Kidney (tissue), 14 donors: ENCODE measurements around the gene NCOA3. TPM values are rescaled to one million over a fixed set of nuclear protein-coding genes. Genes with fewer than 3 reads are reported as not detected.
"Not testable (repeated sequence)": the region's sequence is repeated elsewhere in the genome, so short reads cannot be mapped to it uniquely, and the experiment has no call there.

Source experiments
- DNase-seq, 5 donors: peaks; one replicate each; pipeline ENCODE4 v3.0.0-alpha.2; 2013 to 2020
- FAIRE-seq: peaks from 2 replicates; lab custom pipeline; 2012; peaks lifted over from hg19 to GRCh38; lab: Jason Lieb, UNC
- H3K27ac ChIP-seq, 2 donors: one replicate each; pipeline ENCODE4 v1.7.0; 2013; ENCODE audit warnings: low read depth in 2 of 2, low read length in 2 of 2, inconsistent platforms in 1 of 2
- H3K27me3 ChIP-seq: one replicate; pipeline ENCODE4 v1.7.1; 2013; ENCODE audit warnings: low read length, inconsistent platforms; ENCODE audit not compliant: control insufficient read depth, insufficient read depth
- H3K36me3 ChIP-seq, 3 donors: one replicate each; pipeline versions ENCODE4 v1.7.0 to v1.7.1; 2013; ENCODE audit warnings: low read length in 3 of 3, control low read depth in 1 of 3, inconsistent platforms in 1 of 3; ENCODE audit not compliant: insufficient read depth in 3 of 3, control insufficient read depth in 2 of 3
- H3K4me1 ChIP-seq, 3 donors: one replicate each; pipeline versions ENCODE4 v1.7.0 to v1.7.1; 2013; ENCODE audit warnings: low read length in 3 of 3, inconsistent platforms in 1 of 3, low read depth in 1 of 3; ENCODE audit not compliant: control insufficient read depth in 2 of 3, insufficient read depth in 2 of 3
- H3K4me3 ChIP-seq, 3 donors: one replicate each; pipeline versions ENCODE4 v1.7.0 to v1.8.1; 2013; ENCODE audit warnings: low read length in 3 of 3, control low read depth in 1 of 3, inconsistent platforms in 1 of 3
- H3K9ac ChIP-seq, 3 donors: one replicate each; pipeline versions ENCODE4 v1.7.0 to v1.7.1; 2013; ENCODE audit warnings: low read length in 3 of 3, control low read depth in 1 of 3, inconsistent platforms in 1 of 3
- H3K9me3 ChIP-seq, 3 donors: one replicate each; pipeline versions ENCODE4 v1.7.0 to v1.7.1; 2013; ENCODE audit warnings: low read length in 3 of 3, control low read depth in 1 of 3, inconsistent platforms in 1 of 3; ENCODE audit not compliant: control insufficient read depth in 2 of 3, insufficient read depth in 1 of 3
- intact Hi-C: fragments of 100-400 bp; cut with DNase I; formaldehyde crosslinking; loops from one replicate; pipeline ENCODE4 v1.11.1; 2022
- polyA plus RNA-seq: library from polyadenylated mRNA; stranded (reverse); fragments of 350-450 nt; fragmentation: Illumina TruSeq; extraction: RNeasy Lipid Tissue Mini Kit (QIAGEN cat#74804); gene quantifications from one replicate; pipeline ENCODE4 v1.2.3, GENCODE V29; 2014; ENCODE audit warnings: low read depth, low replicate concordance; ENCODE audit not compliant: insufficient read depth
- total RNA-seq: library from RNA; stranded (reverse); fragmentation: NEBNext Ultra II Directional; extraction: Animal tissue kit (Norgen Biotek cat#: 25700); gene quantifications from one replicate; pipeline ENCODE4 v1.2.1, GENCODE V29; 2021
- TF ChIP-seq, protein P1 (sequence below): IDR thresholded peaks from 3 replicates; pipeline ENCODE4 v1.5.1; 2012; ENCODE audit warnings: mild to moderate bottlenecking, moderate library complexity, borderline replicate concordance; ENCODE audit not compliant: insufficient read depth; ENCODE audit errors: extremely low read depth
- donor health status: control.
- donor health status: control.
- donor health status: control.
- donor health status: control.
- donor health status: control.
- donor health status: DM: yes; HTN: yes; CAD: no.
- donor health status: Normal renal cell carcinoma (clear cell type).

Gene NCOA3
- total and polyA plus RNA-seq, 2 donors from 2014 or later, result 4.9 to 38.8 TPM

GRCh38 chr20:47493963-47494293, 7.8 kb upstream of the NCOA3 start:
- H3K9me3 ChIP-seq, result no peaks in the 10 kb centered on the region
- no peaks in the 10 kb centered on the region for H3K36me3 ChIP-seq
- no peak overlapping the region for H3K9ac ChIP-seq
- peaks cover 0 to 12% (median 10%) of the 10 kb centered on the region in 3 donors for H3K4me1 ChIP-seq
- peak overlapping the region; percentile 7 to 60 for H3K27ac ChIP-seq
- no peaks in the 10 kb centered on the region for H3K27me3 ChIP-seq
- intact Hi-C loops, result no loop called here
- TF ChIP-seq, protein P1, sequence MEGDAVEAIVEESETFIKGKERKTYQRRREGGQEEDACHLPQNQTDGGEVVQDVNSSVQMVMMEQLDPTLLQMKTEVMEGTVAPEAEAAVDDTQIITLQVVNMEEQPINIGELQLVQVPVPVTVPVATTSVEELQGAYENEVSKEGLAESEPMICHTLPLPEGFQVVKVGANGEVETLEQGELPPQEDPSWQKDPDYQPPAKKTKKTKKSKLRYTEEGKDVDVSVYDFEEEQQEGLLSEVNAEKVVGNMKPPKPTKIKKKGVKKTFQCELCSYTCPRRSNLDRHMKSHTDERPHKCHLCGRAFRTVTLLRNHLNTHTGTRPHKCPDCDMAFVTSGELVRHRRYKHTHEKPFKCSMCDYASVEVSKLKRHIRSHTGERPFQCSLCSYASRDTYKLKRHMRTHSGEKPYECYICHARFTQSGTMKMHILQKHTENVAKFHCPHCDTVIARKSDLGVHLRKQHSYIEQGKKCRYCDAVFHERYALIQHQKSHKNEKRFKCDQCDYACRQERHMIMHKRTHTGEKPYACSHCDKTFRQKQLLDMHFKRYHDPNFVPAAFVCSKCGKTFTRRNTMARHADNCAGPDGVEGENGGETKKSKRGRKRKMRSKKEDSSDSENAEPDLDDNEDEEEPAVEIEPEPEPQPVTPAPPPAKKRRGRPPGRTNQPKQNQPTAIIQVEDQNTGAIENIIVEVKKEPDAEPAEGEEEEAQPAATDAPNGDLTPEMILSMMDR, result no peak
- H3K4me3 ChIP-seq, result peak overlapping the region in 1 of 3 donors; percentile 40
- peak in 2 of 5 donors; percentile 44 to 46 for DNase-seq
- no peak for FAIRE-seq

- H3K9ac ChIP-seq, H3K36me3 ChIP-seq, DNase-seq, intact Hi-C loops, H3K27ac ChIP-seq, H3K4me3 ChIP-seq, H3K9me3 ChIP-seq, H3K27me3 ChIP-seq, FAIRE-seq: not testable (repeated sequence)
- H3K4me1 ChIP-seq, result peaks cover 0 to 12% (median 10%) of the 10 kb centered on the region in 3 donors
Measured at GRCh38 chr20:47494606-47495005, 7.1 kb upstream of the NCOA3 start.

- Histone ChIP-seq H3K9ac (no peak overlapping the region), H3K27me3 (no peaks in the 10 kb centered on the region), H3K4me3 (no peak overlapping the region), H3K4me1 (peaks cover 0 to 17% (median 10%) of the 10 kb centered on the region in 3 donors), H3K9me3 (no peaks in the 10 kb centered on the region), H3K36me3 (no peaks in the 10 kb centered on the region), H3K27ac (no peak overlapping the region)
- intact Hi-C loops, result no loop called here
- no peak for DNase-seq
- no peak for FAIRE-seq
- TF ChIP-seq, protein P1, result no peak
Measured at GRCh38 chr20:47496118-47496517, 5.6 kb upstream of the NCOA3 start.

DNA sequence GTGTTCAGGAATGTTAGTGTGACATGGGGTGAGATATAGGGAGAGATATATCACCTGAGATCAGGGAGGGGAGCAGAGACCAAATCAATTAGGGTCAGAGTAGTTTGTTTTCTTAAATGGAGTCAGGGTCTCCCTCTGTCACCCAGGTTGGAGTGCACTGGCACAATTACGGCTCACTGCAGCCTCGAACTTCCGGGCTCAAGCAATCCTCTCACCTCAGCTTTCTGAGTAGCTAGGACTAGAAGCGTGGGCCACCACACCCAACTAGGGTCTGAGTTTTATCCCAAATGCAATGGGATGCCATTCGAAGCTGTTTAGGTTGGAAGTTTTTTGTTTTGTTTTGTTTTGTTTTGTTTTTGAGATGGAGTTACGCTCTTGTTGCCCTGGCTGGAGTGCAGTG, 3.1 kb upstream of the NCOA3 start:
- FAIRE-seq (no peak), DNase-seq (no peak)
- Histone ChIP-seq H3K27ac (no peak overlapping the region), H3K9ac (no peak overlapping the region), H3K4me3 (no peak overlapping the region), H3K27me3 (no peaks in the 10 kb centered on the region), H3K4me1 (peaks cover 0 to 17% (median 8%) of the 10 kb centered on the region in 3 donors), H3K36me3 (no peaks in the 10 kb centered on the region), H3K9me3 (no peaks in the 10 kb centered on the region)
- intact Hi-C loops, result no loop called here
- TF ChIP-seq, protein P1, result no peak
